AG09309 (cell line): ENCODE results near the gene JAKMIP1.

Experiments used
- DNase-seq: peaks from one replicate; pipeline ENCODE4 v3.0.0-alpha.2; 2010; ENCODE audit warnings: low read depth
- H3K4me3 ChIP-seq: 2 replicates; pipeline ENCODE4 v1.5.1; 2011; ENCODE audit warnings: mild to moderate bottlenecking, low read depth, low read length, moderate library complexity; ENCODE audit not compliant: control insufficient read depth
- CTCF ChIP-seq: IDR thresholded peaks from 2 replicates; pipeline ENCODE4 v1.5.1; 2011; ENCODE audit warnings: mild to moderate bottlenecking, low read depth, low read length, inconsistent platforms; ENCODE audit not compliant: insufficient read depth, control insufficient read depth; ENCODE audit errors: missing control alignments

JAKMIP1 gene

GRCh38 chr4:6064383-6064782 is 136.0 kb downstream of the JAKMIP1 start:
- no peak overlapping the region for H3K4me3 ChIP-seq
- no peak for DNase-seq
- TF ChIP-seq CTCF: no peak

DNA sequence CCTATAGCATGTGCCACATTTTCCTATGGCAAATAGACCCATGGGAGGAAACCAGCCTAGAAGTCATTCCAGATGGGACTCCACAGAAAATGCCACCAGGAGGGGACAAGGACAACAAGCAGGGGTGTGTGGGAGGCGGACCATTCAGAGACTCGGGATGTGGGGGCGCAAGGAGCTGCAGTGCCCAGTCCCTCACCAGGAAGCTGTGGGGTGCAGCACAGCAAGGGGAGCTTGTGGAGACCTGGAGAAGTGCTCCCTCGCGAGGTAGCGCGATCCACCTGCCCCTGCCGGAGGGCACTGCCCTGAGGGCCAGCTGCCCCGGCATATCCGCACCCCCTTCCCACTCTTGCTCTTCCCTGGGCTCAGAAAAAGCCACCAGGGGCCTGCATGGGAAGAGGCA is 136.7 kb downstream of the JAKMIP1 start:
- DNase-seq: no peak
- TF ChIP-seq CTCF: no peak

DNA sequence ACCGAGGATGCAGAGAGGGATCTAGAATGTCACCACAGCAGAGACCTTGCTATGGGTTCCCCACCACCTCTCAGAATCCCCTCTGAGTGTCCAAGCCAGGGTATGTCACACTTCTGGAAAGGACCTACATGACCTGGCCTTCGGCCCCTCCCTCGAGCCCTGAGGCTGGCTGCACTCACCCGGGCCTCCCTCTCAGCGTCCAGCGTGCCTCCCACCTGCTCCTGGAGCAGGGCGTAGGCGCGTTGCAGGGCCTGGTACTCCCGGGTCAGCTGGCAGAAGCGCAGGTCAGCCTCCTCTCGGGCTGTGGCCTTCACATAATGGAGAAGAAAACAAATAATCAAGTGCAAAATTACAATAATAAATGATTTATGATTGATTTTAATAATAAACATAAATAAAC is 138.2 kb downstream of the JAKMIP1 start:
- no peak overlapping the region for H3K4me3 ChIP-seq
- no peak for TF ChIP-seq CTCF
- no peak for DNase-seq

More for the DNA sequence above, 136.7 kb downstream of the JAKMIP1 start:
- H3K4me3 ChIP-seq: no peak overlapping the region

GRCh38 chr4:6059375-6059805 is 141.0 kb downstream of the JAKMIP1 start:
- TF ChIP-seq CTCF: no peak
- DNase-seq: no peak
- no peak overlapping the region for H3K4me3 ChIP-seq

DNA sequence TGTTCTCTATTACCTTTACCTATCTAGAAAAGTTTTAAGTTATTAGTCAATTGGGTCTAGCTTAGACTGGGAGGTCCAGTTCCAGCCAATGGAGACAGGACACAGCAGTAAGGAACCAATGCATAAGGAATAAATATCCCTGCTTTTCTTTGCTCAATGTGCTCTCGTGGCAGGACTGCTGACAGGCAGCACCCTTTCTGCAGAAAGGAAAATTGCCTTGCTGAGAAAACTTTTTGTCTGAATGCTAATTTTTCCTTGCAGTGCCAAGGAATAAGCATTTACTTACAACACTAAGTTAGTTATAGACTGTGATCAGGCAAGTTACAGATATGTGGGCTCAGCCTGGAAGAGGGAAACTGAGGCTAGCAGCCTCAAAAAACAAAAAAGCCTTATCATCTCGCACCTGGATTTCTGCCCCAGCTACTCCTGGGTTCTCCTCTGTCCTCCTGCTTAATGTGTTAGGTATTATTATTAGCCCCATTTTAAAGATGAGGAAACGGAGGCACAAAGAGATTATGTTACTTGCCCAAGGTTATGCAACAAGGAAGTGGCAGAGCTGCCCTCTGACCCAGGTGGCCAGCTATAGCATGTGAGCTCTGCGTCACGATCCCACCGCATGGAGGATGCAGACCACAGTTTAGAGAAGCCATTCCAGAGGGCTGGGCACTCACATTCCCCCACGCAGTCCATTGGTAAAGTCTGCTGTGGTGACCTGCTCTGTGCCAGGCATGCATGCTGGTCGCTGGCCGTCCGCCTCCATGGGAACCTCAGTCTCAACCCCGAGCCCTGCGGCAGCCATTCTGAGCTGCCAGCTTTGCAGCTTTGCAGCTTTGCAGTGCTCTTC is 141.6 kb downstream of the JAKMIP1 start:
- no peak for DNase-seq
- no peak overlapping the region for H3K4me3 ChIP-seq
- TF ChIP-seq CTCF: no peak

DNA sequence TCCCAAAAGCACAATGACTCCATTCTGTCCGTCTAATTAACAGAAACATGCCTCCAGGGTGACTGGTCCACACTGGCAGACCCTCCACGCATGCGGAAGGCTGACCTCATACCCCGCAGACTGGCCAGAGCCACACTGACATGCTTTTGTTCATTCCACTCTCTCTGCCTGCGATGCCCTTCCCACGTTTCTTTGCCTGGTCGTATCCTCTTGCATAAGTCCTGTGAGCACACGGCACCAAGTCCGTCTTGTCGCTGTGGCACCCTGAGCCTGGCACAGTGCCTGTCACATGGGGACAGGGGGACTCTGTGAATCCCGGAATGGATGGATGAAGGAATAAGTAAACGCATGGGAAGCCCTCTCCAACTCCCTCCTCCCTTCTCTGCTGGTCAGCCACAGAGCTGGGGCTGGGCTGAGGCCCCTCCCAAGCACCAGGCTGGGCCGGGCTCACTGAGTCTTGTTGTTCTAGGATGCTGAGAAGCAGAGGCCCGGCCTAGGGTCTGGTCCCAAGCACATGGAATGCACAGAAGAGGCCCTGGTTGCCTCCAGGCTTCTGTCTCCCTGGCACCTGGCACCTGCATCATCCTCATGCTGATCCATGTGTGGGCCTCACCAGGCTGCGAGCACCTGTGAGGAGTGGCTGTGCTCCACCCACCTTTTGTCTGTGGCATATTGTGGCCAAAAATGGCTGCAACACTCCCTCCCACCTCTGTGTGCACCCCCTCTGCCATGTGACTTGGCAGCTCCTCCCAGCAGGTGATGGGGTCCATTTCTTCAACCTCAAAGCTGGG is 143.2 kb downstream of the JAKMIP1 start:
- no peak overlapping the region for H3K4me3 ChIP-seq
- no peak for TF ChIP-seq CTCF
- DNase-seq: no peak
